Large intestine (tissue), 3 donors: Measurements from ENCODE around the gene WASF2. TPM values are rescaled to one million over a fixed set of nuclear protein-coding genes. Genes with fewer than 3 reads are reported as not detected.

Experiments
- DNase-seq, 2 donors: peaks; one replicate each; pipeline versions ENCODE4 v3.0.0 to v3.0.0-alpha.2; 2013
- H3K27ac ChIP-seq: one replicate; pipeline ENCODE4 v1.5.1; 2013; ENCODE audit warnings: low read length
- H3K27me3 ChIP-seq: 2 replicates; pipeline ENCODE4 v1.6.1; 2013; ENCODE audit warnings: low read length; ENCODE audit not compliant: control insufficient read depth, insufficient read depth
- H3K36me3 ChIP-seq: 2 replicates; pipeline ENCODE4 v1.6.1; 2013; ENCODE audit warnings: low read length; ENCODE audit not compliant: control insufficient read depth, insufficient read depth
- H3K4me1 ChIP-seq: one replicate; pipeline ENCODE4 v1.6.1; 2013; ENCODE audit warnings: low read length; ENCODE audit not compliant: control insufficient read depth, insufficient read depth
- H3K4me3 ChIP-seq: one replicate; pipeline ENCODE4 v1.5.1; 2013; ENCODE audit warnings: low read length
- H3K9me3 ChIP-seq: one replicate; pipeline ENCODE4 v1.6.1; 2013; ENCODE audit warnings: mild to moderate bottlenecking, low read depth, low read length, moderate library complexity; ENCODE audit not compliant: control insufficient read depth
- WGBS: methylation state at CpG from one replicate; pipeline ENCODE4 v1.1.5; 2013; ENCODE audit warnings: low lambda C conversion rate; ENCODE audit not compliant: insufficient coverage; 5-methylcytosine and 5-hydroxymethylcytosine counted together
- polyA plus RNA-seq: library from polyadenylated mRNA; unstranded; fragments of 120-200 nt; gene quantifications from one replicate; pipeline ENCODE4 v1.2.1, GENCODE V29; 2013

WASF2 gene
- polyA plus RNA-seq, 1 donor = 56.0 TPM

DNA sequence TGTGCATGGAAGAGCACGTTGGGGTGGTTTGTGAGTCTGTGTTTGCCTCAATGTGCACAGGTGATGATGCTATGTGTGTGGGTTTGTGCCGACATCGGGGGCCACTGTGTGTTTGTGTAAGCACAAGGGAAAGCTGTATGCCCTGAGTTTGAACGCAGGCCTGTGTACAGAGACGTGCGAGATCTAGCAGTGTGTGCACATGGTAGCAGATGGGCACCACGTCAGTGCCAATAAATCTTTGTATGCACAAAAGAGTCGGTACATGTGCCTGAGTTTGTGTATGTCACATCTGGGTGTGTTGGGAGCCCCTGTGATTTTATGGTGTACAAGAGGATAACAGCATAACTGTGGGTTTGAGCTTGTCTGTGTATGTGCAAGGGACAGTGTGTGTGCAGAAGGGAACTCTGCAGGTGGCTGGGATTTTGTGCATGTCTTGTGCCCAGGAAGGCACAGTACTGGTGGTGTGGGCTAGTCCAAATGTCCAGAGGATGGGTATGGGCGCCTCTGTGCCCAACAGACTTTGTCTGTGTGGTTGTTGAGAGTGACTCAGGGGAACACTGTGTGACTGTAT, 32.0 kb upstream of the WASF2 start:
- Histone ChIP-seq H3K27me3 (no peaks in the 10 kb centered on the region), H3K36me3 (no peaks in the 10 kb centered on the region), H3K4me3 (peak overlapping the region; percentile 2), H3K4me1 (peaks cover 96% of the 10 kb centered on the region), H3K9me3 (no peaks in the 10 kb centered on the region), H3K27ac (peak overlapping the region; percentile 98)
- no CpG with 5 or more reads among the region's 9 CpGs for WGBS
- peak in 1 of 2 donors; percentile 40 for DNase-seq

GRCh38 chr1:27521336-27521831, 31.4 kb upstream of the WASF2 start:
- H3K4me1 ChIP-seq = peaks cover 90% of the 10 kb centered on the region
- no peaks in the 10 kb centered on the region for H3K9me3 ChIP-seq
- DNase-seq = peak in 1 of 2 donors; percentile 31
- peak overlapping the region; percentile 2 for H3K4me3 ChIP-seq
- no CpG with 5 or more reads among the region's 20 CpGs for WGBS
- peak overlapping the region; percentile 98 for H3K27ac ChIP-seq
- H3K36me3 ChIP-seq = no peaks in the 10 kb centered on the region
- H3K27me3 ChIP-seq = no peaks in the 10 kb centered on the region

GRCh38 chr1:27520651-27521050, 30.7 kb upstream of the WASF2 start:
- peaks cover 83% of the 10 kb centered on the region for H3K4me1 ChIP-seq
- H3K27ac ChIP-seq = peak overlapping the region; percentile 98
- no CpG with 5 or more reads among the region's 4 CpGs for WGBS
- H3K36me3 ChIP-seq = no peaks in the 10 kb centered on the region
- peak in 1 of 2 donors; percentile 84 for DNase-seq
- H3K4me3 ChIP-seq = no peak overlapping the region
- H3K27me3 ChIP-seq = no peaks in the 10 kb centered on the region
- H3K9me3 ChIP-seq = no peaks in the 10 kb centered on the region

GRCh38 chr1:27519331-27520258, 29.6 kb upstream of the WASF2 start:
- Histone ChIP-seq H3K27ac (peak overlapping the region; percentile 98), H3K4me3 (peak overlapping the region; percentile 23), H3K36me3 (no peaks in the 10 kb centered on the region), H3K27me3 (no peaks in the 10 kb centered on the region), H3K4me1 (peaks cover 73% of the 10 kb centered on the region), H3K9me3 (no peaks in the 10 kb centered on the region)
- peak in 1 of 2 donors; percentile 72 for DNase-seq
- no CpG with 5 or more reads among the region's 24 CpGs for whole genome bisulfite sequencing

GRCh38 chr1:27518808-27519207, 28.8 kb upstream of the WASF2 start:
- H3K36me3 ChIP-seq = no peaks in the 10 kb centered on the region
- DNase-seq = no peak
- peak overlapping the region; percentile 98 for H3K27ac ChIP-seq
- H3K4me3 ChIP-seq = peak overlapping the region; percentile 23
- no peaks in the 10 kb centered on the region for H3K27me3 ChIP-seq
- WGBS = no CpG with 5 or more reads among the region's 7 CpGs
- H3K9me3 ChIP-seq = no peaks in the 10 kb centered on the region
- peaks cover 66% of the 10 kb centered on the region for H3K4me1 ChIP-seq

DNA sequence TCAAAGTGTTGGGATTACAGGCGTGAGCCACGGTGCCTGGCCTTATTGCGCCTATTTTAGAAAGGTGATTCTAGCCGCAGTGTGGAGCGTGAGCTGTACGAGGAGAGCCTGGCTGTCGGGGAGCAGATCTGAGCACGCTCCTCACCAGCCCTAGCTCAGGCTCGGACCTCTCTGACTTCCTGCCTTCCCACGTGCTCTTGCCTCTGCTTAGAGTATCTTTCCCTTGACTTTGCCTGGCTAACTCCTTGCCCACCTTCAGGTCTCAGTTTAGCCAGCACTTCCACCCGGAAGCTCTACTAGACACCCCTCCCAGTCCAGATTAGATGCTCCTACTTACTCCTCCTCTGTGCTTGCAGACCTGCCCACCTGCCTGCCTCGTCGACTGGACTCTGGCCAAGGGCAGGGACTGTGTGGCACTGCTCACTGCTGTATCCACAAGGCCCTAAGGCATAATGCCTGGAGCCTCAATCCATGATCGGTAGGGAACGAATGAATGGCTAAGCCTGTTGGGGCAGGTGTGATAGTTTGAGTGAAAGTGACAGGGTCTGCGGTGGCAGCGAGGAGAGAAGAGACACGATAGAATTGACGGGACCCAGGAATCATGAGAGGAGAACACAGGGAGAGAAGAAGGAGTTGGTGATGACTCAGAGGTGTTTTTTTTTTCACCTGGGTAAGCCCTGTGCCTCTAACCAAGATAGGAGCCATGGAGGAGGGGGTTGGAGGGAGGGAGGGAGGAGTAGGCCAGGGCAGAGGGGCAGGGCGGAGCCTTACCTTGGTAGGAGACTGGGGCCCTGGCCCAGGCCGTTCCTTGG, 28.1 kb upstream of the WASF2 start:
- no CpG with 5 or more reads among the region's 21 CpGs for WGBS
- Histone ChIP-seq H3K4me3 (peak overlapping the region; percentile 23), H3K27ac (peak overlapping the region; percentile 98), H3K4me1 (peaks cover 64% of the 10 kb centered on the region), H3K27me3 (no peaks in the 10 kb centered on the region), H3K9me3 (no peaks in the 10 kb centered on the region), H3K36me3 (no peaks in the 10 kb centered on the region)
- DNase-seq = peak; percentile 94 to 99

GRCh38 chr1:27517301-27517700, 27.3 kb upstream of the WASF2 start:
- Histone ChIP-seq H3K4me1 (peaks cover 56% of the 10 kb centered on the region), H3K27me3 (no peaks in the 10 kb centered on the region), H3K4me3 (no peak overlapping the region), H3K36me3 (no peaks in the 10 kb centered on the region), H3K27ac (peak overlapping the region; percentile 98), H3K9me3 (no peaks in the 10 kb centered on the region)
- no CpG with 5 or more reads among the region's 2 CpGs for WGBS
- DNase-seq = peak in 1 of 2 donors; percentile 70

DNA sequence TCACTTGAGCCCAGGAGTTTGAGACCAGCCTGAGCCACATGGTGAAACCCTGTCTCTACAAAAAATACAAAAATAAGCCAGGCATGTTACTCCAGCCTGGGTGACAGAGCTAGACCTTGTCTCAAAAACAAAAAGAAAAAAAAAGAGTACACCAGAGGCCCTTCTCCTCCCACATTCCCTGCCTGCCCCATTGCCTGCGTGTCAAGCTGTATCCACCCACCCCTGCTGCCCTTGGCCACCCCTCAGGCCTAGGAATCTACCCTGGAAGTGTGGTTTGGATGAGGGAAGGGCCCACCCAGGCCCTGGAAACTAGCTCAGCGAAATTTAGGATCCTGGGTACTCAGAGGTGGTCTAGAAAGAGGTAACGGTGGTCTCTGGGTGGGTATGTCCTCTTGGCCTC, 25.7 kb upstream of the WASF2 start:
- Histone ChIP-seq H3K4me1 (peaks cover 40% of the 10 kb centered on the region), H3K27me3 (no peaks in the 10 kb centered on the region), H3K27ac (no peak overlapping the region), H3K4me3 (no peak overlapping the region), H3K36me3 (no peaks in the 10 kb centered on the region), H3K9me3 (no peaks in the 10 kb centered on the region)
- no peak for DNase-seq
- no CpG with 5 or more reads among the region's 3 CpGs for WGBS

DNA sequence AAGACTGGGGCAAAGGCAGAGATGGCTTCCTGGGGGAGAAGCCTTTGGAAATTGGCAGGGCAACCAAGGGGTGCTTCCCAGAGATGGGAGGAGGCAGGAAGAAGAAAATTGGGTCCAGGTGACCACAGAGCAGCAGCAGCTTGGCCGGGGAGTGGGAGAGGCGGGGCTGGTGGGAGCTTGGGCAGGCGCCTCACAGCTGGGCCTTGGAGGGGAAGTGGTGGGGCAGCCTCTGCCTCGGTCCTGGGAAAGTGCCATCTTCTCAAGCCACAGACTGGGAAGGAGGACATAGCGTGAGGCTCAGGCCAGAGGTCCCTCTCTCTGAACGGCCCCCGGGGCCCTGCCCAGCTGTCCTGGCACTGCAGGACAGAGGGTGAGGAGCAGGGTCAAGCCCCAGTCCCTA, 24.0 kb upstream of the WASF2 start:
- Histone ChIP-seq H3K27ac (no peak overlapping the region), H3K4me1 (peaks cover 35% of the 10 kb centered on the region), H3K4me3 (no peak overlapping the region), H3K36me3 (no peaks in the 10 kb centered on the region), H3K27me3 (no peaks in the 10 kb centered on the region), H3K9me3 (no peaks in the 10 kb centered on the region)
- no CpG with 5 or more reads among the region's 7 CpGs for WGBS
- no peak for DNase-seq

GRCh38 chr1:27513528-27513927, 23.6 kb upstream of the WASF2 start:
- Histone ChIP-seq H3K4me1 (peaks cover 33% of the 10 kb centered on the region), H3K9me3 (no peaks in the 10 kb centered on the region), H3K36me3 (no peaks in the 10 kb centered on the region), H3K27me3 (no peaks in the 10 kb centered on the region), H3K27ac (no peak overlapping the region), H3K4me3 (no peak overlapping the region)
- DNase-seq = peak in 1 of 2 donors; percentile 66
- WGBS = no CpG with 5 or more reads among the region's 5 CpGs
